Dermis microvascular lymphatic vessel endothelial cell (primary cell): Measurements from ENCODE around the gene ICAM5. TPM values are rescaled to one million over a fixed set of nuclear protein-coding genes. Genes with fewer than 3 reads are reported as not detected.
"Not testable (repeated sequence)": the region's sequence is repeated elsewhere in the genome, so short reads cannot be mapped to it uniquely, and the experiment has no call there.

Experiments used
- DNase-seq, 2 donors: peaks; one replicate each; pipeline versions ENCODE4 v3.0.0 to v3.0.0-alpha.2; 2010; ENCODE audit warnings: low read depth in 2 of 2
- total RNA-seq: library from RNA; depleted of rRNA; stranded (reverse); fragments of >200 nt; gene quantifications from 2 replicates; pipeline ENCODE4 v1.2.1, GENCODE V29; 2014

ICAM5 gene
- total RNA-seq, 1 donor from 2014 or later, result under 0.01 TPM

DNA sequence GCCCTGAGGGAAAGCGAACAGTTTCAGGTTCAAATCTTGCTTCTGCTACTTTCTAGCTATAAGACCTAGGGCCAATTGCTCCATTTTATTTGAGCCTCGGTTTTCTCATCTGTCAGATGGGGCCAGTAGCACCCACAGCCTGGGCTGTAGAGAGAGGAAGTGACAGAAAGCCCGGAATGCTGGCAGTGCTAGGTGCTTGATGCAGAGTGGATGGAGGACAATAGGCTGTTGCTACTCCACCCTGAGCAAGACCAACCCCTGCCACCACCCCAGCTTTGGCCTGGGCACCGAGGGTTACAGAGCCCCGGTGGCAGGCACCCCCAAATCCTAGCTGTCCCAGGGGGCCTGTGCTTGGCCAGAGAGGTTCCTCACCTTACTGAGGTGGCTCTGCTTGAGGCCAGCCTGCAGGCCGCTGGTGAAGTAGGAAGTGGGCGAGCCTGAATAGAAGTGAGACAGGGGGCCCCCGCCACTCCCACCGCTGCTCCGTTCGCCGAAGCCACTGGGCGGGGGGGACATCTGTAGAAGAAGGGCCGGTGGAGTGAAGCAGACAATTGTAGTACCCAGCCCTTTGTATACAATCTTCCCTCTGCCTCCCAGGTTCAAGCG, 28.2 kb downstream of the ICAM5 start:
- DNase-seq, result no peak

GRCh38 chr19:10318807-10319682, 29.3 kb downstream of the ICAM5 start:
- no peak for DNase-seq

DNA sequence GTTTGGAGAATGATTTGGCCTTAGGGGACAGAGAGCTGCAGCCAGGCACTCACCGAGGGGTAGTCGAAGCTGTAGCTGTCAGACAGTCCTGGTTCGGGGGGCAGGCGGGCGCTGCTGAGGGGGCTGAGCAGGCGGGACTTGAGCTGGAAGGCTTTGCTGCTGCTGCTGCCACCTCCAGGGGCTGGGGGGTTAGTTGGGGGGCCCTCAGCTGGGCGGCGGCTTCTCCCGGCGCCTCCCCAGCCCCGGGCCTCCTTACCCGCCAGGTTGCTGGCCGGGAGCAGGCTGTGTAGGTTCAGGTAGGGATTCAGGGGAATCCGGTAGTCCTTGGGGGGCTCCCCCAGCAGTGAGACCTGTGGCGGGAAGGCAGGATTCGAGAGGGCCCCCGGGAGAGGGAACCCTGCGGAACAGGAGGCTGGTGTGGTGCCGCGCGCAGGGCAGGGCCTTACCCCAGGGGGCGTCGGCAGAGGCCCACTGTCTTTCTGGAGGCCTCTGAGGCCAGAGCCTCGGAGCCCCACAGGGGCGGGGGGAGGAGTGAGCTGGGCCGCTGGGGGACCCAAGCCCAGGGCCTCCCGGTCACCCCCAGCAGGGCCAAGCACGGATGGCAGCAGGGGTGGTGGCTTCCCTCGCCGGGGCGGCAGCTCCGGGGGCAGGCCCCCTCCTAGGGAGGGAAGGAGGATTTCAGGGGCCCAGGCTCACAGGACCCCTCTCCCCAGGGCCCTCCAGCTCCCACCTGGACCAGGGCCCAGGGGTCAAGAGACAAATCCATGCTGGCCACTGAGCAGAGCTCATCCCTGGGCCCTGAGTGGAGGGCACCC, 31.1 kb downstream of the ICAM5 start:
- DNase-seq, result no peak

DNA sequence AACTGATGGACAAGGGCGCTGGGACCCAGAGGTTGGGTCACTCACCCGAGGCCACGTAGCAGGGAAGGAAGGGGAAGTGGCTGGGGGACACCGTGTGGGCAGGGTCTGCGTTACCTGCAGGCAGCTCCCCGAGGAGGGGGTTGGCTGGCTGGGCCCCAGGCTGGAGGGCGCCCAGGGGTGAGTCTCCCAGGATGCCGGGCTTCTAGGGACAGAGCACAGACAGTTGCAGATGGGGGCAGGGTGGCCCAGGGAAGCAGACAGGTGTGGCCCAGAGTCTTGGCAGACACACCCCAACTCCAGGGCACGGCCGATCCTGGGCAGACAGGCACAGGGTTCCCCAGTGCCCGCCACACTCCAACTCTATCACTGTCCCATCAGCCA, 31.7 kb downstream of the ICAM5 start:
- DNase-seq, result no peak

DNA sequence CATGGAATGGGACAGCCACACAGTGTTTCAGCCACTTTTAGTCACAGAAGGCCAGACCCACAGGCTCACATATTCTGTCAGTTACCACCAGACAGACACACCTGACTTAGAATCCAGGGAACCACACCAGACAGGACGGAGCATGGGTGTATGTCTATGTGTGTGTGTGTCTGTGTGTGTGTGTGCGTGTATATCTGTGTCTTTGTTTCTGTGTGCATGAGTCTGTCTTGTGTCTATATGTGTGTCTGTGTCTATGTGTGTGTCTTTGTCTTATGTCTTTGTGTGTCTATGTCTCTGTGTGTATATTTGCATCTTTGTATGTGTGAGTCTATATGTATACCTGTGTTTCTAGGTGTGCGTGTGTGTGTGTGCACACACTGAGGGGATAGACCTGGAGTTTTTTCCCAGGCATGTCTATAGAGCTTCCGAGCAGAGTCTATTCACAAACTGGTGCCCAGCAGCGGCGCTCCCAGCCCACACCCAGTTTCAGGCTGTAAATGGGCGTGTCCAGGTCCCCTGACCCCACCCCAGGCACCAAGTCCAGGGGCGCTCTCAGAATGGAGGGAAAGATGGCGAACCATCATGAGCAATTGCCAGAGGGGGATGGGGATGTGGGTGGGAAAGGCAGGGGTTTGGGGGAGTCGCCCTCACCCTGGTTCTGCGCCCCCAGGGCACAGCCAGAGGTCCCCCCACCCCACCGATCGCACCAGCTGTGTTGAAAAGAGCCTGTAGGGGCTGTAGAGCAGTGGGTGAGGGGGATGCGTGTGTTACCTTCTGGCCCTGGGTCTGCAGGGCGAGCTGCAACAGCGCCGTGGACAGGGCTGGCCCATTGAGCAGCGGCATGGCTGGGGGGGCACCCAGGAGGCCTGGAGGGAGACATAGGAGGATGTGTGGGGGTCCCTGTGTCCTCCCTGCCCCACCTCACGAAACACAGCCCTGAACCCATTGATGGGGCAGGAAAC, 32.4 kb downstream of the ICAM5 start:
- DNase-seq, result no peak

GRCh38 chr19:10325732-10326131, 36.0 kb downstream of the ICAM5 start:
- no peak for DNase-seq

DNA sequence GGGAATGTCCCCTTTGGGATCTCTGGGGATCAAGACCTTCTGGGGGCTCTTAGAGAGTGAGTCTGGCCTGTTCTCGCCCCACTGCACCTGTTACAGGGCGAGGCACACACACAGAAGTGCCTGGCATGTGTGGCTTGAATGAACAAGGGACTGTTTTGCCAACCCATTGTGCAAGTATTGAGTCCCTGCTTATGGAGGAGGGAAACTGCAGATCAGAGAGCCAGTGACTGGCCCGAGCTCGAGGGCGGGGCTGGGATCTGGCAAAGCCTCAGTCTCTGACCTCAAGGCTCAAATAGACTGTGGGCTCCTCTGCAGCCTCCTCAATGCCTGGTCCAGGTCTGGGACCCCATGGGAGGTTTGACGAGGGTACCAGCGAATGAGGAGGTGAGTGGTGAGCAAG, 38.0 kb downstream of the ICAM5 start:
- DNase-seq, result no peak

DNA sequence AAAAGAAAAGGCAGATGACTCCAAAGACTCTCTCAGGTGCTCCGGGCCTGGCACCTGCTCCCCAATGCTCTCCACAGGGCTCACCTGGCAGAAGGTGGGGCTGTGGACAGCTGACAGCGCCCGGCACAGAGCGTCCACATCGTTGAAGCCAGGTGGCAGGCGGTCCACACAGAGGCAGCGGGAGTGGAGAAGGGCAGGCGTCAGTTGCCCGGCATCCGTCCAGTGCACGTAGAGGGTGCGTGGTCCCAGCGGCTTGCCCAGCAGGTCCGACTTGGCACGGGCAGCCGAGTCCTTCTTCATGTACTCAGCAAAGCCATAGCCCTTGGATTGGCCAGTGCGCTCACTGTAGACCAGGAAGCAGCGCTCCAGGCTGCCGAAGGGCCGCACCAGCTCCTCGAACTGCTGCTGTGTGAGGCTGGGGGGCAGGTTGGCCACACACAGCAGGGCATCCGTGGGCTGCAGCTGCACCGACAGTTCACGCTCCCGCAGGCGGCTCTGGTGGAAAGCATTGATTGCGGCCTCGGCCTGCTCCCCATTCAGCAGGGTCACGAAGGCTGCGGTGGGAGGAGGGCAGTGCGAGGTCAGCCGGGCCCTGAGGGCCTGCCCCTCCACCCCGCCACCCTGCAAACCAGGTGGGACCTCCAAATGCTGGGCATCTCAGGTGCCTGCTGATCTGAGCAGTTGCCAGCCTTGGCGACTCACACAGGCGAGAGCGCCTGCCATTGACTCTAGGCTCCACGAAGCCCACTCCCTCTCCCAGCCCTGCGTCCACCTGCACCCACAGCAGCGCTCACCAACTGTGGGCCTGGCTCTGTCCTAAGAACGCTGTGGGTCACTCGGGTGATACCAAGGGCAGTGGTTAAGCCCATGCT, 39.0 kb downstream of the ICAM5 start:
- DNase-seq, result no peak

DNA sequence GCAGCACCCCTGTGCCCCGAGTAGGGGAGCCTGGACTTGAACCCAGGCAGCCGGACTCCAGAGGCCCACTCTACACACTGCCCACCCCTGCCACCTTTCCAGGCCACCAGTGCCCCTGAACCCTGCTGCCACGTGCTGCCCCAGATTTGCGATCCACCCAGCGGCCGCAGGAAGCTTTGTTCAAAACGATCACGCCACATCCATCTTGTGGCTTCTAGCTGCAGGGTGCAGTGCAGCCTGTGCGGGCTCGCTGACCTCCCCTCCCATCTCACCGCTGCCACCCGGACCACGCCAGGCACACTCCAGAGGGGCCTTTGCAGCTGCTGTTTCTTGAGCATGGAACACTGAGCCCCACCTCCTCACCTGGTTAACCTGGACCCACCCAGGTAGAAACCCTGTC, 39.8 kb downstream of the ICAM5 start:
- DNase-seq, result no peak

DNA sequence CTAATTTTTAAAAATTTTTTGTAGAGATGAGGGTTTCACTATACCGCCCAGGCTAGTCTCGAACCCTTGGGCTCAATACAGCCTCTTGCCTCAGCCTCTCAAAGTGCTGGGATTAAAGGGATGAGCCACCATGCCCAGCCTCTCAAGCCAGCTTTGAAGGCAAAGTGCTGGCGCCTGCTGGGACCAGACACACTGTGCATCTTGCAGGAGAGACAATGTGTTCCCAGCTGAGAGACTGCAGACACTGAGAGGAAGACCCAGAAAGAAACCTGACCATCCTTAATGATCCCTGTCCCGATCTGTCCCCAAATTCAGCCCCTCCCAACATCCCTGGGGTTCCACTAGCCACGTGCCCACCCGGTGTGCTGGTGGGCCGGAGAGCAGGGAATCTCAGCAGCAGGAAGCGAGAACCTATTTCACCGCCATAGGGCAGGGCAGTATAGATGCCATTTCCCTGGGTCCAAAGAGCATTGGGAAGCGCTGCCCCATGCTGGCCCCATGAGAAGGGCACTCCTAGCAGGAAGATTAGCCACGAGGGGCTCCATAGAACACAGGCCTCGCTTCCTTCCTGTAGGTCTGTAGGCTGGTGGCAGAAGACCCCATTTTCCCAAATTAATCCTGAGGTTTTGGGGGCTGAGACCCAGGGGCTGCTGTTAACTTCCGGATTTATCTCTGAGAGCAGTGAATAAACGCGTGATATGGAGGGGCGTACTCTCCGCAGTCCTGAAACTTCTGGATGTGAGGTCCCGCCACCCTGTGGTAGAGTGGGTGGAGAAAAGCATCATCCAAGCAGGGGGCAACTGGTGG, 42.6 kb downstream of the ICAM5 start:
- DNase-seq, result no peak

- peak; percentile 93 to 99 for DNase-seq
These were observed 43.4 kb downstream of the ICAM5 start, which contains the start of gene RAVER1 for GRCh38 chr19:10332965-10333757. Gene RAVER1, minus strand, starts transcription at chr19:10333529. Its CDS starts 22 bp downstream, at chr19:10333507.

DNA sequence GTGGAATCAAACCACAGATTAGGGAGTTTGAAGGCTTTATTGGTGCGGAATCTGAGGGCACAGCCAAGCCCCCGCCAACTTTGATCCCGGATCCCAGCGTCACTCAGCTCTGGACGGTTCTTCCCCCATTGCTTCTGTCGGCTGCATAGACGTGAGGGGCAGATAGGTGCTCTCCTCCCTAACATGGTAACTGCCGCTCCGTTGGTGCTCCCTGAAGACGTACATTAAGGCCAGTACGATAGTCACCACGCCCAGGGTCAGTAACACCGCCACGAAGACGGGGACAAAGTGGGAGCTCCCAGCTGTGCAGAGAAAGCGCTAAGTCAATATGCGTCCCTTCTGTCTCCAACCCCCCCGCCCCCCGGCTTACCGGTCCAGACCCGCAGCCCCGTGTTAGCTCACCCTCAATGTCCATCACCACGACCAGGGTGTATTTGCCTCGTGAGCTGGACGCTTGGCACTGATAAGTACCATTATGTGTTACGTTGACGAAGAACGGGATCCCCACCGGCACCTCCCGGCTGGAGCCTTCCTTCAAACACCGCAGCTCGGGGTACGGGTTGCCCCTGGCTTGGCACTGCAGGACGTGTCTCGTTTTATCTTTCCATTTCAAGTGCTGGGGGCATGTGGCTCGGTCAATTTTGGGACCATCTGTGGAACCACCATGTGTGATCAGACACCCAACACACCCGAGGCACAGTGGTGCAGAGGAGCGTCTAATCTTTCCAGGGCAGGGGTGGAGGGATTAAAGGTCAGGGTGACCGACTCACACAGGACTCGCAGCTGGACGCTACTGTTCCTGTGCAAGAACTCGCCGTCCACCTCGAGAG, 44.2 kb downstream of the ICAM5 start:
- DNase-seq, result no peak

GRCh38 chr19:10334588-10335351, 45.0 kb downstream of the ICAM5 start:
- peak; percentile 88 to 97 for DNase-seq

- no peak for DNase-seq
These were observed 45.7 kb downstream of the ICAM5 start for GRCh38 chr19:10335352-10335985.

GRCh38 chr19:10336725-10337124, 47.0 kb downstream of the ICAM5 start:
- DNase-seq, result not testable (repeated sequence)

DNA sequence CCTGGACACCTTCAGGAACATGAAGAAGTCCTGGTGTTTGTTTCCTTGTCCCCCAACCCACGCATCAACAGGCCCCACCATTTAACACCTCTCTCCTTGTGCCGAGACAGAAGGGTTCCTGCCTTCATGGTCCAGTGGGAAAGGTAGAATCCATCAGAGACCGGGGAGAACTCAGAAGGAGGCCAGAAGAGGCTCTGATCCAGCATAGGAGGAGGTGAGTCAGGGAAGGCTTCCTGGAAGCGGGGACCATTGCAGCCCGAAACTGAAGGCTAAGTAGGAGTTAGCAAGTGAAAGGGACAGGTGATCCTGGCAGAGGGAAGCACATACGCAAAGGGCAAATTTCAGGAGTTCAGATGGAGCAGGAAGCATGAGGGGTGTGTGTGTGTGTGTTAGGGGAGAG, 49.2 kb downstream of the ICAM5 start:
- no peak for DNase-seq
